ENCODE data around the gene AGMO.

- no peak for TF ChIP-seq CTCF (IDR thresholded peaks at IDR 0.05)
- no peak for TF ChIP-seq POLR2A (IDR thresholded peaks at IDR 0.05)
These were observed 75.8 kb downstream of the AGMO start for GRCh38 chr7:15485998-15486397.
